Measurements from ENCODE around the gene PEA15.

Gene PEA15

GRCh38 chr1:160211046-160211790, 6.0 kb downstream of the PEA15 start:
- H3K9ac ChIP-seq (ENCODE audit: low read depth, low read length) = no peak overlapping the region
- peaks cover 71% of the 10 kb centered on the region for H3K36me3 ChIP-seq (ENCODE audit: insufficient read depth, low read depth, low read length)
- H3K4me1 ChIP-seq (ENCODE audit: insufficient read depth, low read length) = peaks cover 31% of the 10 kb centered on the region
- no peak overlapping the region for H3K27ac ChIP-seq (ENCODE audit: low read length)
- no peak overlapping the region for H3K4me3 ChIP-seq (ENCODE audit: low read length)
- no peaks in the 10 kb centered on the region for H3K9me3 ChIP-seq (ENCODE audit: insufficient read depth, low read depth, low read length)
- H3K27me3 ChIP-seq (ENCODE audit: insufficient read depth, low read length) = no peaks in the 10 kb centered on the region

GRCh38 chr1:160214481-160215140, 9.4 kb downstream of the PEA15 start:
- Histone ChIP-seq H3K36me3 (ENCODE audit: insufficient read depth, low read depth, low read length) (peaks cover 90% of the 10 kb centered on the region), H3K9me3 (ENCODE audit: insufficient read depth, low read depth, low read length) (no peaks in the 10 kb centered on the region), H3K9ac (ENCODE audit: low read depth, low read length) (no peak overlapping the region), H3K4me3 (ENCODE audit: low read length) (no peak overlapping the region), H3K4me1 (ENCODE audit: insufficient read depth, low read length) (peaks cover 8% of the 10 kb centered on the region; the same call in 1 of the 2 replicates), H3K27me3 (ENCODE audit: insufficient read depth, low read length) (no peaks in the 10 kb centered on the region), H3K27ac (ENCODE audit: low read length) (no peak overlapping the region)

DNA sequence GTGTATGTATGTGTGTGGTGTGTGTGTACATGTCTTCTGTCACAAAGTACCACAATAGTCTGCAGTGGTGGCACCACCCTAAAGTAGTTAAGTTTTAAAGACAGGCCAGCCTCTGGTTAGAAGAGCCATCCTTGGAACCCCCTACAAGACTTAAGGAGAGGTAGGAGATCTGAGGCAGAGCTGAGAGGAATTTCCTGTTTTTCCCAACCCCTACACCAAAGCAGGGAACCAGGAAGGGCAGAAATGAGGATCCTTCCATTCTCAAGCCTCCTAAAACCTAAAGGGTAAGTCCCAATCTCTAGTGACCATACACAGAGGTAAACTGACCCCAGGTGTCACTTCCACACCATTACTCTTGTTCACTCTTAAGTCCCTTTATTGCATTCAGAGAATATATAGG, 11.1 kb downstream of the PEA15 start:
- no peak overlapping the region for H3K4me3 ChIP-seq (ENCODE audit: low read length)
- H3K4me1 ChIP-seq (ENCODE audit: insufficient read depth, low read length) = peaks cover 7% of the 10 kb centered on the region; the same call in 1 of the 2 replicates
- H3K36me3 ChIP-seq (ENCODE audit: insufficient read depth, low read depth, low read length) = peaks cover 100% of the 10 kb centered on the region
- H3K27ac ChIP-seq (ENCODE audit: low read length) = no peak overlapping the region
- no peaks in the 10 kb centered on the region for H3K27me3 ChIP-seq (ENCODE audit: insufficient read depth, low read length)
- H3K9ac ChIP-seq (ENCODE audit: low read depth, low read length) = no peak overlapping the region
- no peaks in the 10 kb centered on the region for H3K9me3 ChIP-seq (ENCODE audit: insufficient read depth, low read depth, low read length)

GRCh38 chr1:160217481-160218051, 12.4 kb downstream of the PEA15 start:
- Histone ChIP-seq H3K4me1 (ENCODE audit: insufficient read depth, low read length) (peaks cover 7% of the 10 kb centered on the region; the same call in 1 of the 2 replicates), H3K27me3 (ENCODE audit: insufficient read depth, low read length) (no peaks in the 10 kb centered on the region), H3K36me3 (ENCODE audit: insufficient read depth, low read depth, low read length) (peaks cover 100% of the 10 kb centered on the region), H3K9me3 (ENCODE audit: insufficient read depth, low read depth, low read length) (no peaks in the 10 kb centered on the region), H3K4me3 (ENCODE audit: low read length) (no peak overlapping the region), H3K9ac (ENCODE audit: low read depth, low read length) (no peak overlapping the region), H3K27ac (ENCODE audit: low read length) (no peak overlapping the region)

GRCh38 chr1:160219062-160219929, 14.1 kb downstream of the PEA15 start:
- no peak overlapping the region for H3K27ac ChIP-seq (ENCODE audit: low read length)
- no peaks in the 10 kb centered on the region for H3K27me3 ChIP-seq (ENCODE audit: insufficient read depth, low read length)
- peaks cover 100% of the 10 kb centered on the region for H3K36me3 ChIP-seq (ENCODE audit: insufficient read depth, low read depth, low read length)
- H3K4me3 ChIP-seq (ENCODE audit: low read length) = no peak overlapping the region
- H3K4me1 ChIP-seq (ENCODE audit: insufficient read depth, low read length) = peaks cover 7% of the 10 kb centered on the region; the same call in 1 of the 2 replicates
- no peaks in the 10 kb centered on the region for H3K9me3 ChIP-seq (ENCODE audit: insufficient read depth, low read depth, low read length)
- H3K9ac ChIP-seq (ENCODE audit: low read depth, low read length) = no peak overlapping the region

- no peak overlapping the region for H3K27ac ChIP-seq (ENCODE audit: low read length)
- no peak overlapping the region for H3K9ac ChIP-seq (ENCODE audit: low read depth, low read length)
- no peaks in the 10 kb centered on the region for H3K27me3 ChIP-seq (ENCODE audit: insufficient read depth, low read length)
- H3K9me3 ChIP-seq (ENCODE audit: insufficient read depth, low read depth, low read length) = no peaks in the 10 kb centered on the region
- peaks cover 7% of the 10 kb centered on the region; the same call in 1 of the 2 replicates for H3K4me1 ChIP-seq (ENCODE audit: insufficient read depth, low read length)
- H3K36me3 ChIP-seq (ENCODE audit: insufficient read depth, low read depth, low read length) = peaks cover 100% of the 10 kb centered on the region
- H3K4me3 ChIP-seq (ENCODE audit: low read length) = no peak overlapping the region
These were observed 15.1 kb downstream of the PEA15 start for GRCh38 chr1:160220301-160220700.

DNA sequence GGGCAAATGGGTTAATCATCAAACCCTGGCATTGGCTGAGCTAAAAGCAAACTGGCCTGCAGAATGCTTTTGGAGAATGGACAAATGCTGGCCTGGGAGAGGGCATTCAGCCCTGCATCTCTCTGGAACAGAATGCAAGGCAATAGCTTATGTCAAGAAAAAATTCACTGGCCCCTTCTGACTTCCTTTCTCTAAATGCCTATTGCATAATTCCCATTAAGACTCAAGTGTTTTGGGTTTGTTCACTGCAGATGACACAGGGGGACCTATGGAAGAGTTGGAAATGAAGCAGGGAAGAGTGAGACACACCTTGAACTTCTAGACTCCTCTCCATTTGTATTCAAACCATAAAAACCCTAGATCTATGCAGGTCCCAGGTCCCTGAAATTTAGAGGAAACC, 15.9 kb downstream of the PEA15 start:
- peaks cover 100% of the 10 kb centered on the region for H3K36me3 ChIP-seq (ENCODE audit: insufficient read depth, low read depth, low read length)

DNA sequence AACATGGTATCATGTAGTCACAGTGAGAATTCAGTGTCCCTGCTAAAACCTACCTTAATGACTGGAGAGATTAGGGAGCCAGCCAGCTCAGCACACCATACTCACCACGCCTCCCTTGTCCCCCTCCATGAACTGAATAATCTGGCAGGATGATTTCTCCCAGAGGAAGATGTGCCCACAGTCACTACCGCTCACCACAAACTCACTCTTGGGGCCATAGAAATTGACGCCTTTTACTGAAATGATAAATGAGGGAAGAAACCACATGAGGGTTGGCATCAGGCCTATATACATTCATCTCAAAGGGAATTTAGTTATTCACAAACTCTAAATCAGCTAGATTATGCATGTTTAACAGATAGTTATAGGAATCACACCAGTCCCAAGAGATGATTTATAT, 17.4 kb downstream of the PEA15 start:
- Histone ChIP-seq H3K4me1 (ENCODE audit: insufficient read depth, low read length) (peaks cover 7% of the 10 kb centered on the region; the same call in 1 of the 2 replicates), H3K27ac (ENCODE audit: low read length) (no peak overlapping the region), H3K4me3 (ENCODE audit: low read length) (no peak overlapping the region), H3K9ac (ENCODE audit: low read depth, low read length) (no peak overlapping the region), H3K27me3 (ENCODE audit: insufficient read depth, low read length) (no peaks in the 10 kb centered on the region), H3K36me3 (ENCODE audit: insufficient read depth, low read depth, low read length) (peaks cover 100% of the 10 kb centered on the region), H3K9me3 (ENCODE audit: insufficient read depth, low read depth, low read length) (no peaks in the 10 kb centered on the region)

More for the DNA sequence above, 15.9 kb downstream of the PEA15 start:
- Histone ChIP-seq H3K27me3 (ENCODE audit: insufficient read depth, low read length) (no peaks in the 10 kb centered on the region), H3K9me3 (ENCODE audit: insufficient read depth, low read depth, low read length) (no peaks in the 10 kb centered on the region), H3K9ac (ENCODE audit: low read depth, low read length) (no peak overlapping the region), H3K4me1 (ENCODE audit: insufficient read depth, low read length) (peaks cover 7% of the 10 kb centered on the region; the same call in 1 of the 2 replicates), H3K27ac (ENCODE audit: low read length) (no peak overlapping the region), H3K4me3 (ENCODE audit: low read length) (no peak overlapping the region)

- no peak overlapping the region for H3K27ac ChIP-seq (ENCODE audit: low read length)
- peaks cover 7% of the 10 kb centered on the region; the same call in 1 of the 2 replicates for H3K4me1 ChIP-seq (ENCODE audit: insufficient read depth, low read length)
- H3K27me3 ChIP-seq (ENCODE audit: insufficient read depth, low read length) = no peaks in the 10 kb centered on the region
- no peak overlapping the region for H3K4me3 ChIP-seq (ENCODE audit: low read length)
- H3K36me3 ChIP-seq (ENCODE audit: insufficient read depth, low read depth, low read length) = peaks cover 99% of the 10 kb centered on the region
- H3K9ac ChIP-seq (ENCODE audit: low read depth, low read length) = no peak overlapping the region
- no peaks in the 10 kb centered on the region for H3K9me3 ChIP-seq (ENCODE audit: insufficient read depth, low read depth, low read length)
These were observed 19.4 kb downstream of the PEA15 start for GRCh38 chr1:160224606-160225005.

DNA sequence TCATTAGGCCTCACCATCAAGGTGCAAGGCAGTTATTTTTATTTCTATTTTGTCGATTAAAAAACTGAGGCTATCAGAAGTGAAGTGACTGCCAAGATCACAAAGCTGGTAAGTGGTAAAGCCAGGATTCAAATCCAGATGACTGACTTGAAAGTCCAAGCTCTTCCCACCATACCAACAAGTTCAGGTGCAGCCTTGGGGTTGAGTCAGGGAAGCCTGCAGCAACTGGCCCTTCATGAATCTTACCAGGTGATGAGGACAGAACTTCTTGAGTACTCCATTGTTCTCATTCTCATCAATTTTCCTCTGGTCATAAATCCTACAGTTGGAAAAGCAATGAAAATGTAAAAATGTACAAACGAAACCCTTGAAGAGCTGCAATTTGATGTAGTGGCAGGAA, 20.2 kb downstream of the PEA15 start:
- Histone ChIP-seq H3K9me3 (ENCODE audit: insufficient read depth, low read depth, low read length) (no peaks in the 10 kb centered on the region), H3K27ac (ENCODE audit: low read length) (no peak overlapping the region), H3K4me3 (ENCODE audit: low read length) (no peak overlapping the region), H3K36me3 (ENCODE audit: insufficient read depth, low read depth, low read length) (peaks cover 99% of the 10 kb centered on the region), H3K27me3 (ENCODE audit: insufficient read depth, low read length) (no peaks in the 10 kb centered on the region), H3K4me1 (ENCODE audit: insufficient read depth, low read length) (0 out of 2 replicates have a peak, but pooled peaks cover under 1% of the 10 kb centered on the region), H3K9ac (ENCODE audit: low read depth, low read length) (no peak overlapping the region)

GRCh38 chr1:160226623-160227022, 21.4 kb downstream of the PEA15 start:
- H3K9me3 ChIP-seq (ENCODE audit: insufficient read depth, low read depth, low read length) = no peaks in the 10 kb centered on the region
- H3K27me3 ChIP-seq (ENCODE audit: insufficient read depth, low read length) = no peaks in the 10 kb centered on the region
- no peak overlapping the region for H3K4me3 ChIP-seq (ENCODE audit: low read length)
- peaks cover 99% of the 10 kb centered on the region for H3K36me3 ChIP-seq (ENCODE audit: insufficient read depth, low read depth, low read length)
- H3K27ac ChIP-seq (ENCODE audit: low read length) = no peak overlapping the region
- H3K9ac ChIP-seq (ENCODE audit: low read depth, low read length) = no peak overlapping the region
- H3K4me1 ChIP-seq (ENCODE audit: insufficient read depth, low read length) = no peaks in the 10 kb centered on the region
